NT2/D1 (cell line): Measurements from ENCODE around the gene RNF144B.

Experiments
- SUZ12 ChIP-seq: IDR thresholded peaks from 2 replicates; pipeline ENCODE4 v1.6.1; 2011; ENCODE audit not compliant: insufficient read length, insufficient read depth; ENCODE audit errors: extremely low read depth
- YY1 ChIP-seq: IDR thresholded peaks from 2 replicates; pipeline ENCODE4 v1.6.1; 2011; ENCODE audit not compliant: insufficient read length, insufficient read depth
- ZNF274 ChIP-seq: IDR thresholded peaks from 2 replicates; pipeline ENCODE4 v1.6.1; 2011; ENCODE audit warnings: mild to moderate bottlenecking, low read depth, low read length

DNA sequence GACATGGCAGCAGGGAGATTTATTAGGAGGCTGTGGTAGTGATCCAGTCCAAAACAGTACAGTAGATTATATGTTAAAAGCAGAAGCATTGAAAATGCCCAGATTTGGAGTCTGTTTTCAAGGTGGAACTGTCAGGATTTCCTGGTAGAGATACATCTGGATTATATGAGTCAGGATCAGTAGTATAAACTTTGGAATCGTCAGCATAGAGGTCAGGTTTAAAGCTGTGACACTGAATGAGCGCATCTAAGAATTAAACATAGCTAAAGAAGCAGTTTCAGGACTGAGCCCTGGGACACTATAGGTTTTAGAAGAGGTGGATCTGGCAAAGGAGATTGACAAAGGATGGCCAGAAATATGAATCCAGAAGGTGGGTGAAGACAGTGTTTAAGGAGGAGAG, 60.4 kb downstream of the RNF144B start:
- TF ChIP-seq ZNF274: no peak
- TF ChIP-seq YY1: no peak
- no peak for TF ChIP-seq SUZ12
